HCT116 (cell line): ENCODE measurements around the gene PRPS1L1. TPM values are rescaled to one million over a fixed set of nuclear protein-coding genes. Genes with fewer than 3 reads are reported as not detected.

Experiments used
- ATAC-seq: fragments of 200-7000 bp; cut with Tn5 transposase; 2 replicates; pipeline ENCODE4 v1.9.1; 2020; ENCODE audit warnings: mild to moderate bottlenecking, moderate library complexity
- BruUV-seq: library from RNA; stranded (reverse); fragments of 400-500 nt; replicated peaks from 2 replicates; lab custom pipeline; 2021; lab: Mats Ljungman, UMichigan
- CTCF ChIA-PET: fragments of 300-600 bp; sonication (Branson Sonifier 250); formaldehyde crosslinking; loops from one replicate; lab custom pipeline; 2021; ENCODE audit warnings: antibody characterized with exemption; lab: Charles Lee
- POLR2A ChIA-PET: fragments of 300-600, 350-600 bp; sonication (Branson Sonifier 250); formaldehyde crosslinking; loops from one replicate; lab custom pipeline; 2021; ENCODE audit warnings: antibody characterized with exemption; lab: Charles Lee
- RAD21 ChIA-PET, 2 experiments: fragments of 300-600 bp; sonication (Branson Sonifier 250); formaldehyde crosslinking; loops; one replicate each; lab custom pipeline; 2023; ENCODE audit warnings: low total read pairs in 2 of 2; ENCODE audit not compliant: uncharacterized antibody in 2 of 2, unreplicated experiment in 2 of 2, low non-redundant PET in 1 of 2; lab: Charles Lee
- DNase-seq: peaks from one replicate; pipeline ENCODE4 v3.0.0-alpha.2; 2010; ENCODE audit warnings: low read depth, low spot score
- H2AFZ ChIP-seq: fragments of 200-600 bp; shearing (Covaris generic), sonication (generic); 2 replicates; pipeline ENCODE4 v1.6.1; 2017; ENCODE audit warnings: low read depth, mixed run types, mixed read lengths, antibody characterized with exemption, low read length; ENCODE audit not compliant: poor library complexity, severe bottlenecking
- H3K27ac ChIP-seq: 2 replicates; pipeline ENCODE4 v1.5.1; 2012; ENCODE audit warnings: low read depth, low read length
- H3K27me3 ChIP-seq: fragments of 200-600 bp; sonication (generic); 2 replicates; pipeline ENCODE4 v1.6.1; 2016; ENCODE audit warnings: mixed run types, low read length, mixed read lengths; ENCODE audit not compliant: insufficient read depth
- H3K36me3 ChIP-seq, 2 experiments: fragments of 200-500 bp in 1 of 2; fragments of 200-600 bp in 1 of 2; sonication (Bioruptor generic) in 1 of 2; sonication (generic) in 1 of 2; 2 replicates each; pipeline versions ENCODE4 v1.5.1 to v1.6.1; 2014 to 2016; ENCODE audit warnings: low read length in 2 of 2, inconsistent platforms in 1 of 2, mixed read lengths in 1 of 2, mixed run types in 1 of 2; ENCODE audit not compliant: insufficient read depth in 2 of 2, control insufficient read depth in 1 of 2
- H3K4me1 ChIP-seq, 2 experiments: fragments of 200-600 bp in 1 of 2; sonication (generic) in 1 of 2; 2 replicates each; pipeline versions ENCODE4 v1.5.1 to v1.6.1; 2012 to 2017; ENCODE audit warnings: low read length in 2 of 2, inconsistent platforms in 1 of 2, mild to moderate bottlenecking in 1 of 2, mixed read lengths in 1 of 2, mixed run types in 1 of 2, moderate library complexity in 1 of 2; ENCODE audit not compliant: insufficient read depth in 2 of 2, control insufficient read depth in 1 of 2
- H3K4me2 ChIP-seq: fragments of 200-600 bp; sonication (generic); 2 replicates; pipeline ENCODE4 v1.6.1; 2017; ENCODE audit warnings: mixed run types, low read length, mixed read lengths
- H3K4me3 ChIP-seq, 2 experiments: fragments of 200-600 bp in 1 of 2; sonication (generic) in 1 of 2; replicated peaks in 1 of 2; 2 replicates each; pipeline ENCODE4 v1.5.1; 2011 to 2016; ENCODE audit warnings: low read length in 2 of 2, control low read depth in 1 of 2, low read depth in 1 of 2, mild to moderate bottlenecking in 1 of 2, mixed read lengths in 1 of 2, mixed run types in 1 of 2
- H3K79me2 ChIP-seq: fragments of 200-600 bp; sonication (generic); 2 replicates; pipeline ENCODE4 v1.6.1; 2017; ENCODE audit warnings: mild to moderate bottlenecking, mixed run types, low read length, moderate library complexity, mixed read lengths; ENCODE audit not compliant: insufficient read depth
- H3K9ac ChIP-seq: fragments of 200-600 bp; sonication (generic); 2 replicates; pipeline ENCODE4 v1.6.1; 2016; ENCODE audit warnings: low read length, mixed read lengths
- H3K9me2 ChIP-seq: fragments of 200-600 bp; sonication (generic), shearing (Covaris generic); 2 replicates; pipeline ENCODE4 v1.6.1; 2017; ENCODE audit warnings: mixed run types, mild to moderate bottlenecking, moderate library complexity; ENCODE audit not compliant: insufficient read depth
- H3K9me3 ChIP-seq, 2 experiments: fragments of 200-500 bp in 1 of 2; fragments of 200-600 bp in 1 of 2; sonication (Bioruptor generic) in 1 of 2; sonication (generic) in 1 of 2; 2 replicates each; pipeline ENCODE4 v1.6.1; 2014 to 2017; ENCODE audit warnings: low read length in 2 of 2, mixed read lengths in 2 of 2, inconsistent platforms in 1 of 2, low read depth in 1 of 2, mild to moderate bottlenecking in 1 of 2, mixed run types in 1 of 2, moderate library complexity in 1 of 2; ENCODE audit not compliant: control insufficient read depth in 1 of 2, insufficient read depth in 1 of 2
- H4K20me1 ChIP-seq: fragments of 200-600 bp; sonication (generic), shearing (Covaris generic); 2 replicates; pipeline ENCODE4 v1.6.1; 2017; ENCODE audit warnings: mixed run types, mild to moderate bottlenecking, moderate library complexity; ENCODE audit not compliant: insufficient read depth
- CBX3 ChIP-seq: IDR thresholded peaks from 2 replicates; pipeline ENCODE4 v1.6.1; 2012; ENCODE audit warnings: low read depth
- FOSL1 ChIP-seq: IDR thresholded peaks from 2 replicates; pipeline ENCODE4 v1.6.1; 2012; ENCODE audit warnings: low read depth
- intact Hi-C: fragments of 100-400 bp; cut with micrococcal nuclease; formaldehyde crosslinking; loops from 2 replicates; pipeline ENCODE4 v1.10.0; 2022
- total RNA-seq: library from RNA; stranded (reverse); gene quantifications from one replicate; pipeline ENCODE4 v1.2.1, GENCODE V29; 2021; ENCODE audit not compliant: unreplicated experiment

The PRPS1L1 gene
- total RNA-seq, 1 experiment from 2014 or later, result not detected

DNA sequence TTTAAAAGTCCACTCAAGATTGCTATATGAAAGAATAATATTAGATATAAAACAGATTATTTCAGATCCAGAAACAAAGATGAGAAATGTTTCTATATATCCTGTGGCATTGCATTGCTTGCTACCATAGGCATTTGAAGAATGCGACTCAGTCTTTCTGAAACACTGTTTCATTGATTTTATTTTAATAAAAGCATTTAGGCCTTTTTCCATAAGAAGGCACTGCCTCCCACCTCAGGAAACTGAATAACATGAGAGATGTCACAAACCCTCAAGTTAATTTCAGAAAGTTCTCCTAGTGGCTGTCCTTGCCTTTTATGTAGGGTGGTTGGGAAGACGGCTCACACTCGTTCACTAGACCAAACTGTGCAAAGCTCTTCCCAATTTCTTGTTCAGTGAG is 23.3 kb downstream of the PRPS1L1 start:
- Histone ChIP-seq H4K20me1 (no peaks in the 10 kb centered on the region), H3K36me3 (no peaks in the 10 kb centered on the region), H3K9me2 (no peaks in the 10 kb centered on the region), H3K79me2 (no peaks in the 10 kb centered on the region), H3K27ac (no peak overlapping the region), H3K27me3 (no peaks in the 10 kb centered on the region), H3K9me3 (no peaks in the 10 kb centered on the region), H2AFZ (no peak overlapping the region), H3K4me3 (no peak overlapping the region)
- ChIA-PET POLR2A (no interaction called here), RAD21 (interaction anchor here in 1 of 2 experiments (0.7 kb wide), 1 partner anchor 41 kb away, joined by 7 read pairs; no protein-coding TSS in a partner anchor)
- ATAC-seq (no peak), DNase-seq (no peak)
- no peak for TF ChIP-seq CBX3
- TF ChIP-seq, all 23 proteins: peak for 0
- no peaks in the 10 kb centered on the region for H3K4me1 ChIP-seq
- CTCF ChIA-PET, result no interaction called here
- H3K9ac ChIP-seq, result no peak overlapping the region
- intact Hi-C loops, result no loop called here
- H3K4me2 ChIP-seq, result no peak overlapping the region
- BruUV-seq, result no TSS peak

- no peak for DNase-seq
- Histone ChIP-seq H3K9me3 (peaks cover 0 to 4% of the 10 kb centered on the region in 2 experiments; a peak in 1 of 4 replicates), H3K4me2 (no peak overlapping the region), H3K9ac (no peak overlapping the region), H3K27ac (no peak overlapping the region), H4K20me1 (no peaks in the 10 kb centered on the region), H3K79me2 (no peaks in the 10 kb centered on the region), H3K4me1 (no peaks in the 10 kb centered on the region), H3K27me3 (no peaks in the 10 kb centered on the region), H3K9me2 (no peaks in the 10 kb centered on the region), H3K4me3 (no peak overlapping the region), H3K36me3 (no peaks in the 10 kb centered on the region), H2AFZ (no peak overlapping the region)
- no peak for TF ChIP-seq FOSL1
- no peak for ATAC-seq
- BruUV-seq, result no TSS peak
- ChIA-PET POLR2A (no interaction called here), RAD21 (no interaction called here), CTCF (no interaction called here)
- intact Hi-C loops, result no loop called here
Measured at GRCh38 chr7:18003286-18003994, 24.2 kb downstream of the PRPS1L1 start.
